GM19193 (cell line): ENCODE data around the gene TMEM213.

Experiments used
- POLR2A ChIP-seq: IDR thresholded peaks from 4 replicates; pipeline ENCODE4 v1.6.1; 2011; ENCODE audit not compliant: insufficient read depth, insufficient read length; ENCODE audit errors: extremely low read depth

TMEM213 gene

GRCh38 chr7:138876326-138876725 is 78.5 kb downstream of the TMEM213 start:
- no peak for TF ChIP-seq POLR2A

GRCh38 chr7:138878051-138878450 is 80.3 kb downstream of the TMEM213 start:
- no peak for TF ChIP-seq POLR2A

- TF ChIP-seq POLR2A: no peak
Measured at GRCh38 chr7:138878856-138879255, 81.1 kb downstream of the TMEM213 start.

GRCh38 chr7:138879356-138879755 is 81.6 kb downstream of the TMEM213 start:
- TF ChIP-seq POLR2A: no peak

- TF ChIP-seq POLR2A: no peak
Measured at GRCh38 chr7:138880881-138881578, 83.2 kb downstream of the TMEM213 start.

GRCh38 chr7:138881579-138882188 is 83.9 kb downstream of the TMEM213 start:
- no peak for TF ChIP-seq POLR2A

GRCh38 chr7:138882249-138882648 is 84.5 kb downstream of the TMEM213 start:
- no peak for TF ChIP-seq POLR2A

- no peak for TF ChIP-seq POLR2A
Measured at GRCh38 chr7:138885383-138886147, 87.8 kb downstream of the TMEM213 start.

- no peak for TF ChIP-seq POLR2A
Measured at GRCh38 chr7:138886501-138886917, 88.7 kb downstream of the TMEM213 start.

- TF ChIP-seq POLR2A: no peak
Measured at GRCh38 chr7:138887085-138887710, 89.4 kb downstream of the TMEM213 start.
